Activated T-cell treated with anti-CD3 and anti-CD28 coated beads for 24 hours (primary cell): ENCODE data around the gene KIAA1549.
"Not testable (repeated sequence)": the region's sequence is repeated elsewhere in the genome, so short reads cannot be mapped to it uniquely, and the experiment has no call there.

ENCODE experiments used
- DNase-seq: peaks from one replicate; pipeline ENCODE4 v3.0.0-alpha.2; 2020; ENCODE audit warnings: low read depth

Gene KIAA1549

GRCh38 chr7:138849701-138850100, 131.5 kb downstream of the KIAA1549 start:
- no peak for DNase-seq

GRCh38 chr7:138848056-138848980, 132.9 kb downstream of the KIAA1549 start:
- no peak for DNase-seq

- DNase-seq, result no peak
Observed at GRCh38 chr7:138845711-138846110, 135.5 kb downstream of the KIAA1549 start.

DNA sequence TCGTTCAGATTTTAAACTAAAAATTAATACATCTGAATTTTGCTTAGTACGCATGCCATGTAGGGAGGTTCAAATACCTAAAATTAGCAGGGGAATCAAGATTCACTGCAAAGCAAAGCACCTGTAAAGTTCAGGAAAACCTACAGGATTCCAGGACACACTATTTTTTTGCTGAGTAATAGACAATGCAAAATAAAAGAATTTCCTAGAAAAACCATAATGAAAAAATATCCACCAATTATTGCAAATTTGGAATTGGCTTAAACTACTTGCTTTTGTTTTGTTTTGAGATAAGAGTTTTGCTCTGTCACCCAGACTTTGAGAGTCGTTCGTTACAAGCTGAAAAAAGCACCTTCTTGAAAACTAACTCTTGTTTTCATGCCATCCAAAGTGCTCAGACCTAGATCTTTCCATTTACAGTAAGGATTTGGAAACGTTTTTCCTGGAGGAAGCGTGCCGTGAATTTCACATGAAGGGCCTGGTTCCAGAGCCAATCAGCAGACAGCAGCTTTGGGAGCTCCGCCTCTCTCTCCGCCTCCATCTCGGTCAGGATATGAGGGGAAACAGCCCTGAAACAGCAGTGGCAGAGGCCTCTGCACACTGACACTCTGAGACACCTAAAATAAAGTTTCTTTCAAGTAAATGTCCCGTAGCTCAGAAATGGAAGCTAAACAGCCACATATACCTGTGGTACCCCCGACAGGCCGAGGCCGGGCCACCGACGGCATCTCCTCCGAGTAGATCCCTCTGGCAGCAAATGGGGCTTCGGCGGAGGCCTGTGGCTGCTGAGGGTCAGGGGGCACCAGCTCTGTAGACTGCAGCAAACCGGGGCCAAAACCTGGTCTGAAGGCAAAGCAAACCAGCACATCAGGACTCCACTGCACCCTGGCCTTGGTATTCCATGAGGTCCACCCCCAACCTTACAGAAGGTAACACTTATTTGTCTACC, 137.3 kb downstream of the KIAA1549 start:
- DNase-seq, result no peak

DNA sequence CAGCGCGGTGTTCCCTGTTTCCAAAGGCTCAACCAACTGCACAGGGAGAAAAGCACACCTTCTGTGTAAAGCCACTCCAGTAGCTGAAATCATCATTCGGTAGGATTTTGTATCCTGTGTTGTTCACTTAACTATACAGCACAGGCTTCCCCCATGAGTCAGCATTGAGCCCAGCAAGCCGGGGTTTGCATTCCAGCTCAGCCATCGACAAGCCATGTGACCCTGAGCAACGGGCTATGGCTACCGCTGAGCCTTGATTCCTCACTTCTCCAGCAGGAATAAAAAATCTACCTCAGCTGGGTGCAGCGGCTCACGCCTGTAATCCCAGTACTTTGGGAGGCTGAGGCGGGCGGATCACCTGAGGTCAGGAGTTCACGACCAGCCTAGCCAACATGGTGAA, 139.1 kb downstream of the KIAA1549 start:
- DNase-seq, result no peak

GRCh38 chr7:138838166-138838565, 143.0 kb downstream of the KIAA1549 start:
- no peak for DNase-seq

DNA sequence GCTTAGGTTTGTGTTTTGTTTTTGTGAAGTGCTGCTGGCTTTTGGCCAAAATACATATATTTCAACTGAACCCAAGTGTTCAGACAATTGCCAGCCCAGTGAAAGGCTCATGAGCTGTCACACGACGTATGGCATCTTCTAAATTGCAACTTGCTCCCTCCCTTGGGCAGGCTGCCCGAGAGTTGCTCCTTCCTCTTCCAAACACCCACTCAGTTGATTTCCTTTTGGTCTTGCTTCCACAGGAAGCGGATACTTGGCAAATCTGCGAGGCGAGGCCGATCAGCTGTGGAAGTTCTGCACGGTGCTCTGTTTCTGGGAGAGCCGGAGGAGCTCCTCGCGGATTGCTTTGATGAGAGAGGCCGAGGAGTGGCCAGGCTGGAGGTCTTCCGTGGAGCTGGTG, 143.6 kb downstream of the KIAA1549 start:
- no peak for DNase-seq

DNA sequence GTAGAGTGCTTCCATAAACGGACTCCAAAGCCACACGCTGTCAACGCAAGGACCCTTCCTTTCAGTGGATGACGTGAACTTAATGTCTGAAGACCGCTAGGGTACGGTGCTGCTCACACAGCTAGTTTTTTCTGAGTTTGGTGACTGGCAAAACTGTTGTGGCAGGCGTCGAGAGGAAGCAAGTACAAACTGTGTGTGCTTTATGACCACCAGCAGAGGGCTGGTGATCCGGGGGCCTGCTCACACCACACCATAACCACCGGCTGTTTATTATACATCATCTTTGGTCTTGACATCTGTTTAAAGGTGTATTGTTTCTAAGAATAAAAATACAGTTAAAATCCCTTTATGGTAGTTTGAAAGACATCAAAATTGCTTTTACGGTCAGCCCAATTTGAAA, 146.1 kb downstream of the KIAA1549 start:
- no peak for DNase-seq

DNA sequence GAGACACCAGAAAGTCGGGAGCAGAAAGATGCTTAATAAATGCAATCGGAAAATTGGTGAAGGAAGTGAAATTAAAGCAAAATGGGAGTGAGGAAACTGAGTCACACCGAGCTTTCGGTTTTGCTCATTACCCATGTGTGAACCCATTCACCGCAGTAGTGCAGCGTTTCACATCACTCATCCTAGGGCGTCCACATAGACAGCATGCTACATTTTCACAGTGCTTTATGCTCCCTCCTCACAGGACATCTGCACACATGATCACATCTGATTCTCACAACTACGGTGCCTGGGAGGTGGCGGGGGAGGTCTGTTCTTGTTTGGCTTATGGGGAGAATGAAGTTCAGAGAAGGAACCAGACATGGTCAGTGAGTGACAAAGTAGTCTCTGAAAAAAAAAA, 146.6 kb downstream of the KIAA1549 start:
- DNase-seq, result no peak

GRCh38 chr7:138833596-138833995, 147.6 kb downstream of the KIAA1549 start:
- DNase-seq, result no peak

GRCh38 chr7:138832966-138833365, 148.2 kb downstream of the KIAA1549 start:
- no peak for DNase-seq

GRCh38 chr7:138829335-138829734, 151.9 kb downstream of the KIAA1549 start:
- no peak for DNase-seq

DNA sequence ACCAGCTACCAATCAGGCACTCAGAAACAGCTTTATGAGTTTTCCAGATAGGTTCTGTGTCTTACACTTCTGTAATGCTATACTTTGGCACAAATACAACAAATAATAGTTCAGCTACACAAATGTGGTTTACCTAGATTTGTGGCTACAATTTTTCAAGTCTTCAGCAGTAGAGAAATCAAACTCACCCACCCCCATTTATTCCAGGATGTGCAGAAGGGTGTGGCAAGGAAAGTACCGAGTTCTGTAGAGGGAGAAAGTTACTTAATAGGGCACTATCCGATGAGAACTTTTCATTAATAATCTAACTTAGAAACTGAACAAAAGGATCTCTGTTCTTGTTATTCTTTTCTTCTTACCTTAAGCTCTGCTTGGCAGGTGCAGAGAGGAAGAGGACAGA, 152.9 kb downstream of the KIAA1549 start:
- no peak for DNase-seq

- DNase-seq, result no peak
Observed at GRCh38 chr7:138825049-138825721, 156.0 kb downstream of the KIAA1549 start.

DNA sequence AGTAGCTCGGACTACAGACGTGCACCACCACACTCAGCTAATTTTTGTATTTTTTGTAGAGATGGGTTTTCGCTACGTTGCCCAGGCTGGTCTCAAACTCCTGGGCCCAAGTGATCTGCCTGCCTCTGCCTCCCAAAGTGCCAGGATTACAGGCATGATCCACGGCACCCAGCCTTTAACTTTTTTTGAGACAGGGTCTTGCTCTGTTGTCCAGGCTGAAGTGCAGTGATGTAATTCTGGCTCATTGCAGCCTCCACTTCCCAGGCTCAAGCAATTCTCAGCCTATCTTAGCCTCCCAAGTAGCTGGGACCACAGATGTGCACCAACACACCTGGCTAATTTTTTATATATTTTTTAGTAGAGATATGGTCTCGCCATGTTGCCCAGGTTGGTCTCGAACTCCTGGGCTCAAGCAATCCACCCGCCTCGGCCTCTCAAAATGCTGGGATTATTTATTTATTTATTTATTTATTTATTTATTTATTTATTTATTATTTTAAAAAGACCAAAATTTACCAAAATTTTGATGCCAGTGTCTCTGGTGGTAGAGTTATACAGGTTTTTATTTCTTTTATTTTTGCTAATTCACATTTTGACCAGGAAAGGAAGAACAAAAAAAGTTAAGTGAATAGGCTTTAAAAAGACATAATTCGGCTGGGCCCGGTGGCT, 158.2 kb downstream of the KIAA1549 start:
- DNase-seq, result no peak

GRCh38 chr7:138821912-138822311, 159.3 kb downstream of the KIAA1549 start:
- DNase-seq, result no peak

DNA sequence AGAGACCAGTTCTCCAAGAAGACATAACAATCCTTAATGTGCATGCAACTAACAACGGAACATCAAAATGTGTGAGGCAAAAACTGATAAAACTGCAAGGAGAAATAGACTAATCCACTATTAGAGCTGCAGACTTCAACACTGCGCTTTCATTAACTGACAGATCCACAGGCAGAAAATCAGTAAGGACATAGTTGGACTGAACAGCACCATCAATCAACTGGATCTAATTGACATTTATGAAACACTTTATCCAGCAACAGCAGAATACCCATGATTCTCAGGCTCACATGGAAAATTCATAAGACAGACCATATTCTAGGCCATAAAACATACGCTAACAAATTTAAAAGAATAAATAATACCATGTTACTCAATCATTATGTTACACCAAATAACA, 161.6 kb downstream of the KIAA1549 start:
- DNase-seq, result no peak

- DNase-seq, result no peak
Observed at GRCh38 chr7:138816650-138817049, 164.5 kb downstream of the KIAA1549 start.

- no peak for DNase-seq
Observed at GRCh38 chr7:138814816-138815332, 166.3 kb downstream of the KIAA1549 start.

DNA sequence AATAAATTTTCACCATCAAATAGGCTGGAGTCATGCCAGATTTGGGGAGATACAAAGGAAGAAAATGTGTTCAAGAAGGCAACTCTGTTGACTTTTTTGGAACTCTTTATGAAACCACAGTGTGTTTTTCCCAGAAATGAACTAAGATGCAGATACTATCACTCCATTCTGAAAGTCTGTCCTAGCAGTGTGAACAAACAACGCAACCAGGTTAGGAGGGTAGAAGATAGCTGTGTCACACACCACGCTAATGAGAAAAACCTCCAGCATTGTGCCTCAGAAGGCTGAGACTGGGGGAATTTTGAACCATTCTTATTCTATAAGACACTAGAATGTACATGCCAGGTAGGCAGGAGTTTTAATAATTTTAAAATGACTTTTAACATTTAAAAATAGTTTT, 167.2 kb downstream of the KIAA1549 start:
- no peak for DNase-seq

- not testable (repeated sequence) for DNase-seq
Observed at GRCh38 chr7:138811327-138811726, 169.9 kb downstream of the KIAA1549 start.
